Stimulated activated CD4-positive, alpha-beta T cell treated with anti-CD3 and anti-CD28 coated beads, Interleukin-4, amount 100 ng/mL, for 4 hours (primary cell): ENCODE results near the gene MAGEL2.

Experiments
- DNase-seq, 2 experiments: peaks; one replicate each; pipeline ENCODE4 v3.0.0-alpha.2; 2020

Gene MAGEL2

GRCh38 chr15:23647421-23648370, at the start of gene MAGEL2:
TSS of gene MAGEL2 (minus strand) at chr15:23647867. CDS start at chr15:23647742, 125 bp downstream.
- DNase-seq = no peak

- DNase-seq = no peak
These were observed 47.6 kb upstream of the MAGEL2 start for GRCh38 chr15:23695282-23695681.

GRCh38 chr15:23694592-23694991, 46.9 kb upstream of the MAGEL2 start:
- no peak for DNase-seq

GRCh38 chr15:23690450-23690852, 42.8 kb upstream of the MAGEL2 start:
- DNase-seq = no peak

GRCh38 chr15:23690015-23690414, 42.3 kb upstream of the MAGEL2 start:
- DNase-seq = no peak

- DNase-seq = no peak
These were observed 39.4 kb upstream of the MAGEL2 start, which contains the start of gene NDN for GRCh38 chr15:23687143-23687470. TSS of gene NDN (minus strand) at chr15:23687305. CDS start at chr15:23687217, 88 bp downstream.

GRCh38 chr15:23686466-23687142, 38.9 kb upstream of the MAGEL2 start:
- DNase-seq = no peak

GRCh38 chr15:23671481-23671880, 23.8 kb upstream of the MAGEL2 start:
- no peak for DNase-seq

GRCh38 chr15:23670970-23671369, 23.3 kb upstream of the MAGEL2 start:
- DNase-seq = no peak

- DNase-seq = no peak
These were observed 15.6 kb upstream of the MAGEL2 start for GRCh38 chr15:23663232-23663631.

GRCh38 chr15:23648920-23649515, 1.4 kb upstream of the MAGEL2 start:
- DNase-seq = peak in 1 of 2 experiments; percentile 18

- no peak for DNase-seq
These were observed 719 bp downstream of the MAGEL2 start for GRCh38 chr15:23647001-23647295.

GRCh38 chr15:23646165-23647000, 1.3 kb downstream of the MAGEL2 start:
- no peak for DNase-seq

GRCh38 chr15:23645371-23646164, 2.1 kb downstream of the MAGEL2 start:
- no peak for DNase-seq

- no peak for DNase-seq
These were observed 2.8 kb downstream of the MAGEL2 start for GRCh38 chr15:23644829-23645228.

- peak in 1 of 2 experiments; percentile 20 for DNase-seq
These were observed 5.1 kb downstream of the MAGEL2 start for GRCh38 chr15:23642413-23643044.

GRCh38 chr15:23634181-23634580, 13.5 kb downstream of the MAGEL2 start:
- DNase-seq = no peak

- DNase-seq = no peak
These were observed 18.3 kb downstream of the MAGEL2 start for GRCh38 chr15:23629234-23629805.

GRCh38 chr15:23628612-23629233, 18.9 kb downstream of the MAGEL2 start:
- DNase-seq = no peak

- no peak for DNase-seq
These were observed 31.1 kb downstream of the MAGEL2 start for GRCh38 chr15:23616536-23616935.

GRCh38 chr15:23606226-23606625, 41.4 kb downstream of the MAGEL2 start:
- no peak for DNase-seq
